GM10248 (cell line): ENCODE results near the gene DHRS11.
"Not testable (repeated sequence)": the region's sequence is repeated elsewhere in the genome, so short reads cannot be mapped to it uniquely, and the experiment has no call there.

Experiments
- CTCF ChIA-PET: fragments of 300-600 bp; sonication (Branson Sonifier 250); formaldehyde crosslinking; extraction: SDS; loops from one replicate; lab custom pipeline; 2021; ENCODE audit warnings: antibody characterized with exemption; lab: Yijun Ruan, JAX
- POLR2A ChIA-PET: fragments of 350-650 bp; sonication (Branson Sonifier 250); formaldehyde crosslinking; extraction: SDS; loops from one replicate; lab custom pipeline; 2020; ENCODE audit warnings: antibody characterized with exemption; lab: Yijun Ruan, JAX
- DNase-seq: peaks from one replicate; pipeline ENCODE4 v3.0.0; 2012; ENCODE audit errors: extremely low spot score
- TF ChIP-seq, protein P1 (sequence below): IDR thresholded peaks from 2 replicates; pipeline ENCODE4 v1.5.1; 2012; ENCODE audit warnings: mild to moderate bottlenecking, low read depth; ENCODE audit errors: extremely low read depth, missing control alignments, control extremely low read depth

Gene DHRS11

DNA sequence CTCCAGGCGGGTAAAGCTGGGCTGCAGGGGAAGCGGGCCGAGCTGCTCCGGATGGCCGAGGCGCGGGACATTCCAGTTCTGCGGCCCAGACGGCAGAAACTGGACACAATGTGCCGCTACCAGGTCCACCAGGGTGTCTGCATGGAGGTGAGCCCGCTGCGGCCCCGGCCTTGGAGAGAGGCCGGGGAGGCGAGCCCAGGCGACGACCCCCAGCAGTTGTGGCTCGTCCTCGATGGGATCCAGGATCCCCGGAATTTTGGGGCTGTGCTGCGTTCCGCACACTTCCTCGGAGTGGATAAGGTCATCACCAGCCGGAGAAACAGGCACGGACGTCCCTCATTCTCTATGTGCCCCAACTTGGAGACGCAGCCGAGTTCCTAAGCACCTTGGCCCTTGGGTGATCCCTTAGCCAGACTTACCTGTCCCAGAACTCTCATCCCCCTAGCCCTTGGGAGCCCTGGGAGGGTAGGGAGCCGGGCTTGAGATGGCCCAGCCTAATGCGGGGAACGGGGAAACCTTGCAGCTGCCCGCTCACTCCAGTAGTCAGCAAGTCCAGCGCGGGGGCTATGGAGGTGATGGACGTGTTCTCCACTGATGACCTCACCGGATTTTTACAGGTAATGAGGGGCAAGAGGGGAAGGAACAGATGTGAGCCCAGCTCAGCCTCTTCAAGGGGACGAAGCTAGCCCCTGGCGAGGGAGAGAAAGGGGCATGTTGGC, 10.5 kb downstream of the DHRS11 start:
- TF ChIP-seq, protein P1, sequence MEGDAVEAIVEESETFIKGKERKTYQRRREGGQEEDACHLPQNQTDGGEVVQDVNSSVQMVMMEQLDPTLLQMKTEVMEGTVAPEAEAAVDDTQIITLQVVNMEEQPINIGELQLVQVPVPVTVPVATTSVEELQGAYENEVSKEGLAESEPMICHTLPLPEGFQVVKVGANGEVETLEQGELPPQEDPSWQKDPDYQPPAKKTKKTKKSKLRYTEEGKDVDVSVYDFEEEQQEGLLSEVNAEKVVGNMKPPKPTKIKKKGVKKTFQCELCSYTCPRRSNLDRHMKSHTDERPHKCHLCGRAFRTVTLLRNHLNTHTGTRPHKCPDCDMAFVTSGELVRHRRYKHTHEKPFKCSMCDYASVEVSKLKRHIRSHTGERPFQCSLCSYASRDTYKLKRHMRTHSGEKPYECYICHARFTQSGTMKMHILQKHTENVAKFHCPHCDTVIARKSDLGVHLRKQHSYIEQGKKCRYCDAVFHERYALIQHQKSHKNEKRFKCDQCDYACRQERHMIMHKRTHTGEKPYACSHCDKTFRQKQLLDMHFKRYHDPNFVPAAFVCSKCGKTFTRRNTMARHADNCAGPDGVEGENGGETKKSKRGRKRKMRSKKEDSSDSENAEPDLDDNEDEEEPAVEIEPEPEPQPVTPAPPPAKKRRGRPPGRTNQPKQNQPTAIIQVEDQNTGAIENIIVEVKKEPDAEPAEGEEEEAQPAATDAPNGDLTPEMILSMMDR = no peak
- POLR2A ChIA-PET = interaction anchor here (0.8 kb wide), 1 partner anchor 444 kb away, joined by 3 read pairs; no protein-coding TSS in a partner anchor
- DNase-seq = no peak
- CTCF ChIA-PET = interaction anchor here (0.9 to 6.3 kb wide), 40 partner anchors 9 to 1214 kb away, joined by 3 to 59 read pairs (median 4); partner anchors contain the start of genes AATF and DHRS11

DNA sequence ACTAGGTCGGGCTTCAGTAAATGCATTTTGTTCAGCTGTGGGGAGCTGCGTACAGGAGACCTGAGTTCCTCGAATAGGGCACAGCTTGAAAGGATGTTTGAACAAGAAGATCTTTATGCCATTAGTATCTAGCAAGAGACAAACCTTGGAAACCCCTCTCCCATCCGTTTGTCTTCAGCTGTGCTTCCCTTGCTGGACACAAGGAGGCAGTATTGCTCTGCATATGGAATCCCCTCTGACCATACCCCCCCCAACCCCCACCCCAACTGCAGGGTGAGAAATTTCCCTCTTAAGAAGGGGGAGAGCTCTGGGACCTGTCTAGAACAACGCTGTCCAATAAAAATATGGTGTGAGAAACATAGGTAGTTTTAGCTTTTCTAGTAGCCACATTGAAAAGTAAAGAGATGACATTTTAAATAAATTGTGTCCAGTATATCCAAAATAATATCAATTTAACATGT, 11.3 kb downstream of the DHRS11 start:
- TF ChIP-seq, protein P1 = peak; percentile 78
- DNase-seq = peak; percentile 74
- ChIA-PET CTCF (interaction anchor here (0.7 to 6.3 kb wide), 45 partner anchors 8 to 835 kb away, joined by 3 to 59 read pairs (median 4); partner anchors contain the start of genes AATF and DHRS11), POLR2A (interaction anchor here (0.8 kb wide), 1 partner anchor 444 kb away, joined by 3 read pairs; no protein-coding TSS in a partner anchor)

DNA sequence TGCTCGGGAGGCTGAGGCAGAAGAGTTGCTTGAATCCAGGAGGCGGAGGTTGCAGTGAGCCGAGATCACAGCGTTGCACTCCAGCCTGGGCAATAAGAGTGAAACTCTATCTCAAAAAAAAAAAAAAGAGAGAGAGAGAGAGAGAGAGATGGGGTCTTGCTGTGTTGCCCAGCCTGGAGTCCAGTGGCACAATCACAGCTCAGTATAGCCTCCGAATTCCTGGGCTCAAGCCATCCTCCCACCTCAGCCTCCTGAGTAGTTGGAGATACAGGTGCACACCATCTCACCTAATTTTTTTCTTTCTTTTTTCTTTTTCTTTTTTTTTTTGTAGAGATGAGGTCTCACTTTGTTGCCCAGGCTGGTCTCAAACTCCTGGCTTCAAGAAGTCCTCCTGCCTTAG, 13.3 kb downstream of the DHRS11 start:
- CTCF ChIA-PET = interaction anchor here (2.1 to 6.3 kb wide), 3 partner anchors 11 to 768 kb away, joined by 7 to 59 read pairs (median 48); no protein-coding TSS in a partner anchor
- POLR2A ChIA-PET, DNase-seq: not testable (repeated sequence)

DNA sequence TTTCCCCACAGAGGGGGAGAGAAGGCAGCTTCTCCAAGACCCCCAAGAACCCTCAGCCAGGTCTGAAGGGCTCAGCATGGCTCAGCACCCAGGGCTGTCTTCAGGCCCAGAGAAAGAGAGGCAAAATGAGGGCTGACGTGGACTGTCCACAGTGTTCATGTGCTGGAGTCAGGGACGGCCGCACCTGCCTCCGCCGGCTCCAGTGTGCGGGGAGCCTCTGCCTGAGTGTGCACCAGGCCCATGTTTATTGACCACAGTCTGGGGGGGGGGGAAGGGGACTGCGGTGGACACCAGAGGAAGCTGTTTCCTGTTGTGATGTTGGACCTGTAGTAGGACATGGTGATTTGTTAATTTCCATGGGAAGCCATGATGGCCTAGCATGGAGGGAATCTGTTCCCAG, 16.6 kb downstream of the DHRS11 start:
- ChIA-PET POLR2A (no interaction called here), CTCF (interaction anchor here (1.2 kb wide), 1 partner anchor 9 kb away, joined by 3 read pairs; no protein-coding TSS in a partner anchor)
- DNase-seq = no peak
- TF ChIP-seq, protein P1 = no peak

DNA sequence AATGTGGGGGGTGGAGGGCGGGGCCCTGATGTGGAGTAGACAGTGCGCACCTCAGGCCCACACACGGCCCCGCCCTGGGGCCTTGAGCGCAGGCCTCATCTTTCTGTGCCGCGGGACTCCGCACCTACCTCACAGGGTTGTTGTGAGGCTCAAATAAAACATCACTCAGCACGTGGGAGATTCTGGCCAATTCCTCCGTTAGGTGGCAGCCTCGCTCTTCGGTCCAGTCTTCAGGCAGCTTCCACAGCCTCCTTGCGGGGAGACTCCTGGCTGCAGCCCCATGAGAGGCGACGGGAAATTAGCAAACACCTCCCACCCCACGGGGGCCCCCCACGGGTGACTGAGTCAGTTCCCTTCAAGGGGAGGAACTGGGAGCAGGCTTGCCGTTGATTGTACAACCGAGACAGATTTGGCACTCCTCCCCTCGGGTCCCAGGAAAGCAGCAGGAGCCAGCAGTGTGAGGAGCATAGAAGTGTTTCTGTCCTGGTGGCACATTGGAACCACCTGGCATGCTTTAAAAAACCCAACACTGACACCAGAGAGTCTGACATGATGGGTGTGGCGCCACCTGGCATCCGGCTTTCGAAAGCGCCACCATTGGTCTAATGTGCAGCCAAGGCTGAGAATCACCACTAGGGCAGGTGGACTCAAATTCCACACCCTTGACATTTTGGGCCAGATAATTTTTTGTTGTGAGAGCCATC, 17.3 kb downstream of the DHRS11 start:
- TF ChIP-seq, protein P1 = peak; percentile 30
- ChIA-PET CTCF (no interaction called here), POLR2A (no interaction called here)
- no peak for DNase-seq

DNA sequence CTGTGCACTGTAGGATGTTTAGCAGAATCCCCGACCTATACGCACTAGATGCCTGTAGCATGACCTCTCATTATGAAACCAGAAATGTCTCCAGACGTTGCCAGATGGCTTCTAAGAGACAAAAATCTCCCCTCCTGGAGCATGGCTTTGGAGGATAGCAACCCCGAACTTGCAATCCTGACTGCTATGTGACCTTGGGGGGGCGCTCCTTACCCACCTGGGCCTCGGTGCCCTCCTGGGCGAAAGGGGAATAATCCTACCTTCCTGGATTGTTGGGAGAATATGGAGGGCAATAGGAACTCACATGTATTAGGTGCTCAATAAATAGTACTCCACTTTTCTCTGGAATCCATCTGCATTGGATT, 17.8 kb downstream of the DHRS11 start:
- ChIA-PET CTCF (interaction anchor here (1.6 kb wide), 1 partner anchor 438 kb away, joined by 5 read pairs; no protein-coding TSS in a partner anchor), POLR2A (no interaction called here)
- DNase-seq = no peak
- TF ChIP-seq, protein P1 = no peak
